Tibial artery (tissue), 4 donors: ENCODE data around the gene TTLL4.

Experiments used
- DNase-seq, 2 donors: peaks; one replicate each; pipeline ENCODE4 v3.0.0-alpha.2; 2019
- H3K27ac ChIP-seq, 2 donors: fragments of 200-600 bp; sonication (generic) in 1 of 2; 1 replicate in 1 of 2; 2 replicates in 1 of 2; pipeline ENCODE4 v1.5.1; 2018 to 2019; ENCODE audit warnings: mild to moderate bottlenecking in 1 of 2
- H3K27me3 ChIP-seq, 2 donors: fragments of 200-600 bp; sonication (generic) in 1 of 2; one replicate each; pipeline versions ENCODE4 v1.5.1 to v1.6.0; 2016 to 2019
- H3K36me3 ChIP-seq, 3 donors: fragments of 200-600 bp; sonication (generic) in 2 of 3; one replicate each; pipeline ENCODE4 v1.5.1; 2016 to 2019; ENCODE audit warnings: mild to moderate bottlenecking in 2 of 3
- H3K4me1 ChIP-seq, 4 donors: fragments of 200-600 bp; sonication (generic) in 2 of 4; 1 replicate in 3 of 4; 2 replicates in 1 of 4; pipeline ENCODE4 v1.5.1; 2016 to 2019
- H3K4me3 ChIP-seq, 2 donors: fragments of 200-600 bp; sonication (generic) in 1 of 2; 1 replicate in 1 of 2; 2 replicates in 1 of 2; pipeline ENCODE4 v1.5.1; 2018 to 2019; ENCODE audit warnings: mild to moderate bottlenecking in 2 of 2
- H3K9me3 ChIP-seq, 3 donors: fragments of 200-600 bp; sonication (generic) in 1 of 3; one replicate each; pipeline ENCODE4 v1.5.1; 2016 to 2019
- CTCF ChIP-seq, 2 experiments: fragments of 200-600 bp in 1 of 2; fragments of 450-650 bp in 1 of 2; IDR thresholded peaks; one replicate each; pipeline ENCODE4 v1.5.1; 2017 to 2019; ENCODE audit warnings: antibody characterized with exemption in 2 of 2, mild to moderate bottlenecking in 1 of 2, moderate library complexity in 1 of 2
- intact Hi-C: fragments of 100-400 bp; cut with DNase I; formaldehyde crosslinking; loops from one replicate; pipeline ENCODE4 v1.15.0; 2023; ENCODE audit warnings: low total_unique reads

Gene TTLL4

DNA sequence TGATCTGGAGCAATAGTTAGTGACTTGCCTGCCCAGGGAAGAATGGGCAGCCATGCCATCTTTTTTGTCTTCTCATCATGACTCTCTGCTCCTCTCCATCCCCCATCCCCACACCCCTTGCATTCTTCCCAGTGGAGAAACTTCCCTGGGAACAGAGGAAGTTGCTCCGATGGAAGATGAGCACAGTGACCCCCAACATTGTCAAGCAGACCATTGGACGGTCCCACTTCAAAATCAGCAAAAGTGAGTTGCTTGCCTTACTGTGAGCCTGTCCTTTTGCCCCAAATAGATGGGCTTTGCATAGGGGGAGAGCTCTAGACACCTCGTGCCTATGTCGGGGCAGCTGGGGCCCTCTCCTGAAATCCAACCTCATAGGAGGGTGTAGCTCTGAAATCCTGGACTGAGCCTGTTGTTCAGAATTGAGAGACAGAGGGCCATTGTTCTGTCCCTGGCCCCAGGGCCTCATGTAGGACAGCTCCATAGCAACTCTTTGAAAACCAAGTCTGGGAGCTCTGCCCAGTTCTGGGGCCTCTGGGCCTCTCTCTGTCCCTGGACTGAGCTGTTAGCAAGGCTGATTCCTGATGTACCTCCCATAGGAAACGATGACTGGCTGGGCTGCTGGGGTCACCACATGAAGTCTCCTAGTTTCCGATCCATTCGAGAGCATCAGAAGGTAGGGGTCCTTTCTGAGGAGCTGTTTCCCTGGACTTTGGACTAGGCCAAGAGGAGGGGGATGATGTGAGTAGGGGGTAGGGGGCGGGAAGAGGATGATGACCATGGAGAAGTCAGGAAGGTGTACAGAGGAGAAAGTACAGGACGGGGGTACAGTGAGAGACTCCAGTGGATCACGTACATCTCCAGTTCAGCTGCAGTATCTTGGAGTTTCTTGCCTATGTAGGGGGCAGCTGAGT, 35.2 kb downstream of the TTLL4 start:
- intact Hi-C loops, result no loop called here
- no peak for TF ChIP-seq CTCF (IDR thresholded peaks at IDR 0.05)
- no peaks in the 10 kb centered on the region for H3K27me3 ChIP-seq
- H3K27ac ChIP-seq, result no peak overlapping the region
- H3K4me1 ChIP-seq, result peaks cover 0 to 5% (median 0%) of the 10 kb centered on the region in 4 donors
- no peaks in the 10 kb centered on the region for H3K9me3 ChIP-seq
- H3K4me3 ChIP-seq, result no peak overlapping the region
- no peak for DNase-seq
- peaks cover 56 to 71% (median 61%) of the 10 kb centered on the region in 3 donors for H3K36me3 ChIP-seq

DNA sequence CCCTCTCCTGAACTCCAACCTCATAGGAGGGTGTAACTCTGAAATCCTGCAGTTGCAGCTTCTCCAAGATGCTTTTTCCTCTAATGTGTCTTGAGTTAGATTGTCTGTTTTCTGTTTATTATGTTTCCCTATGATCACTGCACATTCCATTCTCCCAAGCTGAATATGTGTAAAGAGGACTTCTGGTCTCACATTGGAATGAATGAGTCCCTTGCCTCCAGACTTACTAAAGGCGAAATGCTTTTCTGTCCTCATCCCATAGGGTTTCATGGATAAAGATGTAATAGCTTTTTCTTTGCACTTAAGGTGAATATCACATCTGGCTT, 35.8 kb downstream of the TTLL4 start:
- Histone ChIP-seq H3K4me1 (peaks cover 0 to 5% (median 0%) of the 10 kb centered on the region in 4 donors), H3K27me3 (no peaks in the 10 kb centered on the region), H3K4me3 (no peak overlapping the region), H3K27ac (no peak overlapping the region), H3K36me3 (peaks cover 51 to 71% (median 62%) of the 10 kb centered on the region in 3 donors), H3K9me3 (no peaks in the 10 kb centered on the region)
- TF ChIP-seq CTCF (IDR thresholded peaks at IDR 0.05), result no peak
- DNase-seq, result no peak
- intact Hi-C loops, result no loop called here

GRCh38 chr2:218746960-218747359, 36.3 kb downstream of the TTLL4 start:
- Histone ChIP-seq H3K36me3 (peaks cover 46 to 72% (median 67%) of the 10 kb centered on the region in 3 donors), H3K27me3 (no peaks in the 10 kb centered on the region), H3K4me3 (no peak overlapping the region), H3K9me3 (no peaks in the 10 kb centered on the region), H3K4me1 (peaks cover 0 to 5% (median 0%) of the 10 kb centered on the region in 4 donors), H3K27ac (no peak overlapping the region)
- TF ChIP-seq CTCF (IDR thresholded peaks at IDR 0.05), result no peak
- no peak for DNase-seq
- intact Hi-C loops, result no loop called here

DNA sequence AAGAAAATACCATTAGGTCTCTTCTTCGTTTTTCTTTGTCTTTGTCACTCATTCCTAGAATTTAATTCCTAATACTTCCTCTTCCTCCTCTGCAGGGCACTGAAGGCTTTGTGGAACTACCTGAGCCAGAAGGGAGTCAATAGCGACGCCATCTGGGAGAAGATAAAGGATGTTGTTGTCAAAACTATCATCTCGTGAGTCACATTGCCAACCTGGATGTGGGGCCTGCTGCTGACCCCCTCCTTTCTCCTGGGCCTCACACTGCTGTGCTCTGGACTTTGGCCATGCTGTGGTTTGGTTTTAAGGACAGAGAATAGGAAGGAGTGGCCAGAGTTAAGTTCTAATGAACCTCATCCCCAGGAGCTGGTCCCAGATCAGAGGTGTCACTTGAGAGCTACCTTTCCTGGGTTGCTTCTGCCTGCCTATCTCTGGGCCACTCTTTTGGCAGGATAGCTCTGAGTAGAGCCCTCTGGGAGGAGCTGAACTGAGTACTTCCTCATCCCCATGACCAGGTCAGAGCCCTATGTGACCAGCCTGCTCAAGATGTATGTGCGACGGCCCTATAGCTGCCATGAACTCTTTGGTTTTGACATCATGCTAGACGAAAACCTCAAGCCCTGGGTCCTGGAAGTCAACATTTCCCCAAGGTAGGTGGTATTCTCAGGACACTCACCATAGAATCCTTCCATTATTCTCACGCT, 38.3 kb downstream of the TTLL4 start:
- Histone ChIP-seq H3K27me3 (no peaks in the 10 kb centered on the region), H3K9me3 (no peaks in the 10 kb centered on the region), H3K4me3 (no peak overlapping the region), H3K36me3 (peaks cover 65 to 89% (median 86%) of the 10 kb centered on the region in 3 donors), H3K27ac (no peak overlapping the region), H3K4me1 (peaks cover 0 to 5% (median 0%) of the 10 kb centered on the region in 4 donors)
- no peak for TF ChIP-seq CTCF (IDR thresholded peaks at IDR 0.05)
- DNase-seq, result no peak
- intact Hi-C loops, result no loop called here

DNA sequence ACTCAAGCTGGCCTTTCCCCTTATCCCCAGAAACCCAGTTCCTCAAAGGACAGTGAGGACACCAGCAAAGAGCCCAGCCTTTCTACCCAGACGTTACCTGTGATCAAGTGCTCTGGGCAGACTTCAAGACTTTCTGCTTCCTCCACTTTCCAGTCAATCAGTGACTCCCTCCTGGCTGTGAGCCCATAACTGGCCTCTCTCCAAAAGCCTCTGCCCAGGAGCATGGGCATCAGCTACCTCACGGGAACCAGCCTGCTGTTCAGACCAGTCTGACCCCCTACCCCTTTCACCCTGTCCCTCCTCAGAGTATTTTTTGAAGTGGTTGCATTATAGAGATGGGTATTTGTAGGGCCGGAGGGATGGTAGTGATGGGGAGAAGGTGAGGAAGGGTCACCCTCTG, 43.6 kb downstream of the TTLL4 start:
- Histone ChIP-seq H3K9me3 (no peaks in the 10 kb centered on the region), H3K4me3 (no peak overlapping the region), H3K27ac (no peak overlapping the region), H3K36me3 (peaks cover 48 to 66% (median 62%) of the 10 kb centered on the region in 3 donors), H3K27me3 (no peaks in the 10 kb centered on the region), H3K4me1 (peaks cover 0 to 14% (median 0%) of the 10 kb centered on the region in 4 donors)
- DNase-seq, result no peak
- intact Hi-C loops, result no loop called here
- TF ChIP-seq CTCF (IDR thresholded peaks at IDR 0.05), result no peak
